Right lobe of liver (tissue), 4 donors: Measurements from ENCODE around the gene CACNG1.

ENCODE experiments used
- CTCF ChIP-seq, 4 donors: fragments of 200-600 bp in 3 of 4; fragments of 450-650 bp in 1 of 4; IDR thresholded peaks; one replicate each; pipeline versions ENCODE4 v1.5.1 to v1.8.0; 2016 to 2022; ENCODE audit warnings: antibody characterized with exemption in 4 of 4, mild to moderate bottlenecking in 2 of 4
- POLR2A ChIP-seq: fragments of 450-650 bp; IDR thresholded peaks from one replicate; pipeline ENCODE4 v1.6.1; 2017; ENCODE audit warnings: antibody characterized with exemption, mild to moderate bottlenecking
- donor health status: DM: no; HTN: no; CAD: no.
- donor health status: DM: no; HTN: no; CAD: no.
- donor health status: DM: no; HTN: yes; CAD: no.

DNA sequence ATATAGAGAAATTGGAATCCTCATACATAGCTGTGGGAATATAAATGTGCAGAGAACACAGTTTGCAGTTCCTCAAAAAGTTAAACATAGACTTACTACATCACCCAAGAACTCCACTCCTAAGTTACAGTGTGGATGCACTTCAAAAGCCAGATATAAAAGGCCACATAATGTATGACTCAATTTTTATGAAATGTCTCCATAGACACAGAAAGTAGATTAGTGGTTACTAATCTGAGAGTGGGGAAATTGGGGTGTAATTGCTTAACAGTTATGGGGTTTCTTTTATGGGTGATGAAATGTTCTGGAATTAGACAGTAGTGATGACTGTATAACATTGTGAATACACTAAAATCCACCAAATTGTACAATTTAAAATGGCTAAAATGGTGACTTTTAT is 60.9 kb downstream of the CACNG1 start:
- TF ChIP-seq CTCF (IDR thresholded peaks at IDR 0.05) (no peak), POLR2A (no peak)
